ENCODE measurements around the gene GANAB.
A peak's percentile ranks its signal among the peaks of the same experiment; 100 is the strongest.
"Not testable (repeated sequence)": the region's sequence is repeated elsewhere in the genome, so short reads cannot be mapped to it uniquely, and the experiment has no call there.

Gene GANAB

DNA sequence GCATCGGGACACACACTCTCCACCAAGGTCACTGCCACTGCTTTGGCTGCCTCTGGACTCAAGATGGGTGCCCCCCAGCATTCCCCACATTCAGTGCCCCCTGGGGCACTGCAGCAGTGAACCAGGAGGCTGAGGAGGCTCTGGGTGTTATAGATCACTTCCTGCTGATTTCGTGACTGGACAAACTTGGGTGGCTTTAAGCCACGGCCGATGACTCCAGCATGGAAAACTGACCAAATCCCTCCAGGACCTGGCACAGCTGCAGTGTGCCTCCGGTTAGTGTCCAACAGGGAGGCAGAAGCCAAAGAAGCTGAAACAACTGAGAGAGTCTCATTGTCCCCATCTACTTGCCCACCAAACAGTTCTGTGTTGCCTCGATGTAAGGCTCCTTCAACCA lies 1.2 kb upstream of the GANAB start:
- no peaks in the 10 kb centered on the region for H3K27me3 ChIP-seq (ENCODE audit: control insufficient read depth in 1 of 2, insufficient read depth in 2 of 2, low read length in 2 of 2)
- no peak overlapping the region for H3K27ac ChIP-seq (ENCODE audit: low read depth, low read length)
- no peak overlapping the region for H3K4me3 ChIP-seq (ENCODE audit: low read depth in 1 of 2, low read length in 2 of 2)
- no peak overlapping the region for H3K9ac ChIP-seq (ENCODE audit: low read length)
- peaks cover 31% of the 10 kb centered on the region for H3K4me1 ChIP-seq (ENCODE audit: insufficient read depth, low read length)
- H3K36me3 ChIP-seq (ENCODE audit: insufficient read depth, low read length) = peaks cover 32% of the 10 kb centered on the region
- H3K9me3 ChIP-seq (ENCODE audit: low read length) = no peaks in the 10 kb centered on the region

DNA sequence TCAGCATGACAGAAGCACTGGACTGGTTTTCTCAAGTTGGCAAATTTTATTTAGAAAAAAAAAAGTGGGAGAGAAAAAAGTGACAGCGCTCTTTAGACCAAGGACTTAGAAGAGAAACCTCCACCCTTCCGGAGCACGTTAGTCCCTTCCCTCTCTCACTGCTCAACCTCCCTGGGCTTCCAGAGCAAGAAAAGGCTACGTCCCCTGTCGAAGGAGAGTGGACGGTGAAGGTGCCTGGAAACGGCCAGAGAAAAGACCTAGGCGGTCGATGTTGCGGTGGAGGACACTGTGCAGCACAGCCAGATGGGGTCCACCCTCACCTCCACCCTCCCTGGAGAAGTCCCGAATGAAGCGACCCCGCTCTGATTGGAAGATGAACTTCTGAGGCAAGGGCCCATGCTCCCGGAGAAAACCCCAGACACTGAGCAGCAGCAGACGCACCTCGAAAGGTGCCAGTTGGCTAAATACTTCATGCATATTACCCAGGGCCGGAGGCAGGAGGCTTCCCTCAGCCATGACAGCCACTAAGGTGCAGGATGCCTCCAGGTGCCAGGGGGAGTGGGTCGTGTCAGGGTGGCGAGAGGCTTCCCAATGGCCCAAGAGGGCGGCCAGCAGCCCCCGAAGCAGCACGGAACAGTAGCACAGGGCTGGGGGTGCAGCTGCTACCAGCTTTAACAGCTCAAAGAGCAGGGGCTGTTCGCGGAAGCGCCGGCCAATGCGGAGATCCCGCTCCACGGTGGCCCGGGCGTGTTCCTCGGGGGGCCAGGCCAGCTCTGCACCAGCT lies 604 bp upstream of the GANAB start:
- Histone ChIP-seq H3K4me1 (ENCODE audit: insufficient read depth, low read length) (peaks cover 26% of the 10 kb centered on the region), H3K9ac (ENCODE audit: low read length) (no peak overlapping the region), H3K36me3 (ENCODE audit: insufficient read depth, low read length) (peaks cover 32% of the 10 kb centered on the region), H3K27ac (ENCODE audit: low read depth, low read length) (peak overlapping the region; percentile 66), H3K9me3 (ENCODE audit: low read length) (no peaks in the 10 kb centered on the region), H3K4me3 (ENCODE audit: low read depth in 1 of 2, low read length in 2 of 2) (peak overlapping the region in 1 of 2 donors; percentile 41), H3K27me3 (ENCODE audit: control insufficient read depth in 1 of 2, insufficient read depth in 2 of 2, low read length in 2 of 2) (no peaks in the 10 kb centered on the region)

GRCh38 chr11:62645671-62645945 lies 805 bp downstream of the GANAB start:
- H3K4me1 ChIP-seq (ENCODE audit: insufficient read depth, low read length) = peaks cover 18% of the 10 kb centered on the region
- H3K4me3 ChIP-seq (ENCODE audit: low read depth in 1 of 2, low read length in 2 of 2) = peak overlapping the region; percentile 71 to 80
- no peaks in the 10 kb centered on the region for H3K9me3 ChIP-seq (ENCODE audit: low read length)
- H3K9ac ChIP-seq (ENCODE audit: low read length) = peak overlapping the region; percentile 62
- peak overlapping the region; percentile 64 for H3K27ac ChIP-seq (ENCODE audit: low read depth, low read length)
- peaks cover 32% of the 10 kb centered on the region for H3K36me3 ChIP-seq (ENCODE audit: insufficient read depth, low read length)
- H3K27me3 ChIP-seq (ENCODE audit: control insufficient read depth in 1 of 2, insufficient read depth in 2 of 2, low read length in 2 of 2) = no peaks in the 10 kb centered on the region

GRCh38 chr11:62644220-62644619 lies 2.2 kb downstream of the GANAB start:
- peaks cover 18% of the 10 kb centered on the region for H3K4me1 ChIP-seq (ENCODE audit: insufficient read depth, low read length)
- H3K36me3 ChIP-seq (ENCODE audit: insufficient read depth, low read length) = peaks cover 34% of the 10 kb centered on the region
- H3K4me3 ChIP-seq (ENCODE audit: low read depth in 1 of 2, low read length in 2 of 2) = no peak overlapping the region
- no peaks in the 10 kb centered on the region for H3K27me3 ChIP-seq (ENCODE audit: control insufficient read depth in 1 of 2, insufficient read depth in 2 of 2, low read length in 2 of 2)
- no peak overlapping the region for H3K9ac ChIP-seq (ENCODE audit: low read length)
- H3K9me3 ChIP-seq (ENCODE audit: low read length) = no peaks in the 10 kb centered on the region
- H3K27ac ChIP-seq (ENCODE audit: low read depth, low read length) = no peak overlapping the region

DNA sequence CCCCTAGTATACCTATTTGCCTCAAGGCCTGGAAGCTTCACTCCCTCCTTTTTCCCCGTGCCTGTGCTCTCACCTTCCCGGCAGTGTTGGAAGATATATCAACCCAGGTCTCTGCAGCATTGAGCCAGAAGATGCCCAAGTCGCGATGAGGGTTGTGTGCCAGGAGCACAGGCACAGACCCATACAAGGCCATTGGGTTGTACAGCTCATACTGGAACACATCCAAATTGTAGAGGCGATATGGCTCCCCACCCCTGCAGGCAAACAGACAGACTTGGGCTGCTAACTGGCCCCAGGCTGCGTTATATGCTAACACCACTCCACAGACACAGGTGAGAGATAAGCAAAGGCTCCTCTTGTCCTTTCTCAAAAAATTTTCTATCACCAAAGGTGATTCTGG lies 13.9 kb downstream of the GANAB start:
- Histone ChIP-seq H3K4me3 (ENCODE audit: low read depth in 1 of 2, low read length in 2 of 2) (no peak overlapping the region), H3K4me1 (ENCODE audit: insufficient read depth, low read length) (peaks cover 8% of the 10 kb centered on the region), H3K27me3 (ENCODE audit: control insufficient read depth in 1 of 2, insufficient read depth in 2 of 2, low read length in 2 of 2) (no peaks in the 10 kb centered on the region), H3K9ac (ENCODE audit: low read length) (no peak overlapping the region), H3K27ac (ENCODE audit: low read depth, low read length) (no peak overlapping the region), H3K36me3 (ENCODE audit: insufficient read depth, low read length) (peaks cover 69% of the 10 kb centered on the region), H3K9me3 (ENCODE audit: low read length) (no peaks in the 10 kb centered on the region)

- H3K9me3 ChIP-seq (ENCODE audit: low read length) = no peaks in the 10 kb centered on the region
- H3K36me3 ChIP-seq (ENCODE audit: insufficient read depth, low read length) = peaks cover 72% of the 10 kb centered on the region
- no peak overlapping the region for H3K27ac ChIP-seq (ENCODE audit: low read depth, low read length)
- no peak overlapping the region for H3K4me3 ChIP-seq (ENCODE audit: low read depth in 1 of 2, low read length in 2 of 2)
- H3K4me1 ChIP-seq (ENCODE audit: insufficient read depth, low read length) = peaks cover 7% of the 10 kb centered on the region
- no peak overlapping the region for H3K9ac ChIP-seq (ENCODE audit: low read length)
- no peaks in the 10 kb centered on the region for H3K27me3 ChIP-seq (ENCODE audit: control insufficient read depth in 1 of 2, insufficient read depth in 2 of 2, low read length in 2 of 2)
Measured at GRCh38 chr11:62627713-62628112, 18.7 kb downstream of the GANAB start.

- Histone ChIP-seq H3K36me3 (ENCODE audit: insufficient read depth, low read length) (peaks cover 27% of the 10 kb centered on the region), H3K27ac (ENCODE audit: low read depth, low read length) (peak overlapping the region; percentile 88), H3K27me3 (ENCODE audit: control insufficient read depth in 1 of 2, insufficient read depth in 2 of 2, low read length in 2 of 2) (no peaks in the 10 kb centered on the region), H3K9me3 (ENCODE audit: low read length) (no peaks in the 10 kb centered on the region), H3K4me1 (ENCODE audit: insufficient read depth, low read length) (peaks cover 16% of the 10 kb centered on the region), H3K4me3 (ENCODE audit: low read depth in 1 of 2, low read length in 2 of 2) (peak overlapping the region in 1 of 2 donors; percentile 73), H3K9ac (ENCODE audit: low read length) (peak overlapping the region; percentile 13)
Measured at GRCh38 chr11:62622476-62623089, 23.8 kb downstream of the GANAB start.

DNA sequence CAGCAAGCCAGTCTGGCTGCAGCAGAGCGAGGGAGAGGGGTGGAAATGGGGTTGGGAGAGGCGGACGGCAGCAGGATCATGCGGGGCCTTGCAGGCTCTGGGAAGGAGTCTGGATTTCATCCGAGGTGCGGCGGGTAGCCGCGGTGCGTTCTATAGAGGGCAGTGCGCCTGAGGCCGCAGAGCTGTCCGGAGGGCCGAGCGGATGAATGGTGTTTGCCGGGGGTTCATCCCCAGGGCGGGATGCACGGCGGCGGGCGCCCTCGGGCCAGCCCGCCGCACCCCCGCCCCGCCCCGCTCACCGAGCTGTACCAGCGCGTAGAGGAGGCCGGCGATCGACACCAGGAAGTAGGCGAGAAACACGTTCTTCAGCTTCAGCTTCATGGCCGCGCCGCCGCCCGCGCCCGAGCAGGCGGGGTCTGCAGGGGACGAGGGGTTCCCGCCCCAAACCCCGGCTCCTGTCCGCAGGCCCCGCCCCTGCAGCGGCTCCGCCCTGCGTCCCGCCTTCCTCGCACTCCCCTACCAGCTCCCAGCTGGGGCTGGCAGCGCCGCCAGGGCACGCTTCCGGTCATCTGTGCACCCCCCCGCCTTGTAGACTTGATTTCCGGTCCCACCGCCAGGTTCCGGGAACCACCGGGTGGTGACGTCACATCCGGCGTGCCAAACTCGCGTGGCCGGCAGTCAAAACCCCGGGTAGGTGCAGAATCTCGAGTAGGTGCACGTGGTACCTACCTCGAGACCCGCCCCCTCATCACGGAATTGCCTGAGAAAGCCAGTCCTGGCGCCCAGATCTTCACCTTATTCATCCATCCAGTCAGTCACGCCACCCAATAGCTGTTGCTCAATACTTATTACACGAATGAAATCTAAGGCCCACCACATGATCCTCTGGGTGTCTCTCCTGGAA lies 24.6 kb downstream of the GANAB start, which contains the start of gene B3GAT3:
TSS of gene B3GAT3 (minus strand) at position 420 of the 904 bp plus-strand sequence. CDS start at position 381, 39 bp downstream.
- Histone ChIP-seq H3K27me3 (ENCODE audit: control insufficient read depth in 1 of 2, insufficient read depth in 2 of 2, low read length in 2 of 2) (no peaks in the 10 kb centered on the region), H3K27ac (ENCODE audit: low read depth, low read length) (peak within 1 kb of the TSS; percentile 88), H3K4me1 (ENCODE audit: insufficient read depth, low read length) (peaks cover 16% of the 10 kb centered on the region), H3K36me3 (ENCODE audit: insufficient read depth, low read length) (peaks cover 21% of the 10 kb centered on the region), H3K9me3 (ENCODE audit: low read length) (no peaks in the 10 kb centered on the region), H3K4me3 (ENCODE audit: low read depth in 1 of 2, low read length in 2 of 2) (peak within 1 kb of the TSS; percentile 73 to 76), H3K9ac (ENCODE audit: low read length) (peak within 1 kb of the TSS; percentile 17)

DNA sequence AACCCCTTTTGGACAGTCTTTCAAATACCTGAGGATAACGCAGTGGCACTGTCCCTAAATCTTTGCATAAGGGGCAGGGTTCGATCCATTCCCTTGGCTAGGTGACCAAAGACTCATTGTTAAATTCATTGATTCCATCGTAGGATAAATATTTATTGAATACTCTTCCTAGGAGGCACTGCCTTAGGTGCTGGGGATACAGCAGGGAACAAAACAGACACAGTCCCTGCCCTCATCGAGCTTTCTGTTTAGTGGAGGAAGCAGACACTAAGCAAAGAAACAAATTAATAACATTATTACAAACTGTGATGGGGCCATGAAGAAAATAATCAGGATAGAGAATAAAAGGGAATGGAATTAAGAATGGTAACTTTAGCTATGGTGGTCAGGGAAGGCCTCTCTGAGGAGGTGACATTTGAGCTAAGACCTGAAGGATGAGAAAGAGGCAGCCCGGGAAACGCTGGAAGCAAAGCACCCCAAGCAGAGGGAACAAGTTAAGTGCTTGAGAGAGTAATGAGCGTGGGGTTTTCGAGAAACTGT lies 25.3 kb downstream of the GANAB start:
- Histone ChIP-seq H3K4me3 (ENCODE audit: low read depth in 1 of 2, low read length in 2 of 2) (peak overlapping the region; percentile 73 to 76), H3K27ac (ENCODE audit: low read depth, low read length) (peak overlapping the region; percentile 88), H3K27me3 (ENCODE audit: control insufficient read depth in 1 of 2, insufficient read depth in 2 of 2, low read length in 2 of 2) (no peaks in the 10 kb centered on the region), H3K9me3 (ENCODE audit: low read length) (no peaks in the 10 kb centered on the region), H3K4me1 (ENCODE audit: insufficient read depth, low read length) (peaks cover 16% of the 10 kb centered on the region), H3K9ac (ENCODE audit: low read length) (peak overlapping the region; percentile 17), H3K36me3 (ENCODE audit: insufficient read depth, low read length) (peaks cover 21% of the 10 kb centered on the region)

DNA sequence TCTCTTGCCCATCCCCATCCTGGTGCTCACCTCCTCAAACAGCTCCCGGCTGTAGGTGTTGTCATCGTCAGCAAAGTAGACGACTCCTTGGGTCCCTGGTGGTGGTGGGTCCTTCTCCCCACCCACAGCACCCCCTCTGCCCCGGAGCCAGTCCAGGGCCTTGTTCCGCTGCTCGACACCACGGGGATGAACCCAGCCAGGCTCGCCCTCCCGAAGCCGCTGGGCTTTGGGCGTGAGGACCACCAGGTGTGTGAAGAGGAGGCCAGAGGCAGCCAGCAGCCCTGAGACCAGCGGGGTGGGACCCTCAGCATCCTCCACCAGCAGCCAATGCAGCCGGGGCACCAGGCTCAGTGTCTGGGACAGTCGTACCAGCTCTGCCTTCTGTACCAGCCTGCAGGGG lies 29.5 kb downstream of the GANAB start:
- not testable (repeated sequence) for H3K9ac ChIP-seq (ENCODE audit: low read length); H3K27me3 ChIP-seq (ENCODE audit: control insufficient read depth in 1 of 2, insufficient read depth in 2 of 2, low read length in 2 of 2); H3K9me3 ChIP-seq (ENCODE audit: low read length); H3K27ac ChIP-seq (ENCODE audit: low read depth, low read length); H3K4me3 ChIP-seq (ENCODE audit: low read depth in 1 of 2, low read length in 2 of 2)
- H3K4me1 ChIP-seq (ENCODE audit: insufficient read depth, low read length) = peaks cover 20% of the 10 kb centered on the region
- H3K36me3 ChIP-seq (ENCODE audit: insufficient read depth, low read length) = peaks cover 16% of the 10 kb centered on the region

DNA sequence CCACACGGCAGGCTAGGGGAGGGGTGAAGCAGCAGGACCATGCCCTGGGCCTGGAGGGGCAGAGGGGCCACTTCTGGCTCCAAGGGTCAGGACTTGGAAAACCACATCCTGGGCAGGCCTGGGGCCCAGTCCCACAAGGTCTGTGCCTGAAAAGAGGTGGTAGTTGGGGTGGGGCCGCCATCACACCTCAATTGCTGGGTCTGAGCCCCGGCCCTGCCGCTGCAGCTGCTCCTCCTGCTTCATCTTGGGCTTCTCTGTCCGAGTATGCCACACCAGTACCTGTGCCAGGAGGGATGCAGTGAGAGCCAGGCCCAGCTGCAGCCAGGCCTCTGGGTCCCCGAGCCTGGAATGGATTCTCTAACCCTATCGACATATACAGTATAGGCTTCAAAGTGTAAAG lies 30.9 kb downstream of the GANAB start:
- peaks cover 25% of the 10 kb centered on the region for H3K4me1 ChIP-seq (ENCODE audit: insufficient read depth, low read length)
- H3K27me3 ChIP-seq (ENCODE audit: control insufficient read depth in 1 of 2, insufficient read depth in 2 of 2, low read length in 2 of 2) = no peaks in the 10 kb centered on the region
- no peaks in the 10 kb centered on the region for H3K9me3 ChIP-seq (ENCODE audit: low read length)
- H3K4me3 ChIP-seq (ENCODE audit: low read depth in 1 of 2, low read length in 2 of 2) = no peak overlapping the region
- H3K27ac ChIP-seq (ENCODE audit: low read depth, low read length) = no peak overlapping the region
- H3K36me3 ChIP-seq (ENCODE audit: insufficient read depth, low read length) = peaks cover 16% of the 10 kb centered on the region
- no peak overlapping the region for H3K9ac ChIP-seq (ENCODE audit: low read length)

Data from muscle layer of colon (tissue), 2 donors.